ENCODE data around the gene TSHZ1.

TSHZ1 gene

GRCh38 chr18:75202696-75203365, 7.8 kb upstream of the TSHZ1 start:
- no peak for TF ChIP-seq CTCF (IDR thresholded peaks at IDR 0.05; ENCODE audit: insufficient read depth, low read length, missing control alignments)
- no peak for DNase-seq (ENCODE audit: low read depth, low spot score)
- CTCF ChIA-PET, result no interaction called here
- H3K4me3 ChIP-seq (ENCODE audit: low read depth, low read length), result no peak overlapping the region
- POLR2A ChIA-PET, result no interaction called here

- DNase-seq (ENCODE audit: low read depth, low spot score), result no peak
- no peak for TF ChIP-seq CTCF (IDR thresholded peaks at IDR 0.05; ENCODE audit: insufficient read depth, low read length, missing control alignments)
- no peak overlapping the region for H3K4me3 ChIP-seq (ENCODE audit: low read depth, low read length)
- ChIA-PET CTCF (no interaction called here), POLR2A (no interaction called here)
These were observed 7.0 kb upstream of the TSHZ1 start for GRCh38 chr18:75203416-75204268.

- TF ChIP-seq CTCF (IDR thresholded peaks at IDR 0.05; ENCODE audit: insufficient read depth, low read length, missing control alignments), result no peak
- DNase-seq (ENCODE audit: low read depth, low spot score), result no peak
- POLR2A ChIA-PET, result interaction anchor here (0.6 kb wide), 1 partner anchor 134 kb away, joined by 3 read pairs; no protein-coding TSS in a partner anchor
- CTCF ChIA-PET, result no interaction called here
- H3K4me3 ChIP-seq (ENCODE audit: low read depth, low read length), result peak overlapping the region; percentile 41
These were observed 6.3 kb upstream of the TSHZ1 start for GRCh38 chr18:75204269-75204731.

GRCh38 chr18:75204732-75205513, 5.7 kb upstream of the TSHZ1 start:
- DNase-seq (ENCODE audit: low read depth, low spot score), result no peak
- TF ChIP-seq CTCF (IDR thresholded peaks at IDR 0.05; ENCODE audit: insufficient read depth, low read length, missing control alignments), result no peak
- peak overlapping the region; percentile 41 for H3K4me3 ChIP-seq (ENCODE audit: low read depth, low read length)
- ChIA-PET CTCF (no interaction called here), POLR2A (interaction anchor here (0.6 kb wide), 1 partner anchor 135 kb away, joined by 3 read pairs; no protein-coding TSS in a partner anchor)

- CTCF ChIA-PET, result no interaction called here
- POLR2A ChIA-PET, result interaction anchor here (0.6 kb wide), 1 partner anchor 27 kb away, joined by 3 read pairs; no protein-coding TSS in a partner anchor
- no peak overlapping the region for H3K4me3 ChIP-seq (ENCODE audit: low read depth, low read length)
- no peak for TF ChIP-seq CTCF (IDR thresholded peaks at IDR 0.05; ENCODE audit: insufficient read depth, low read length, missing control alignments)
- no peak for DNase-seq (ENCODE audit: low read depth, low spot score)
These were observed 5.0 kb upstream of the TSHZ1 start for GRCh38 chr18:75205514-75206132.
